IPS-11a (cell line): ENCODE data around the gene TP53.
"Not testable (repeated sequence)": the region's sequence is repeated elsewhere in the genome, so short reads cannot be mapped to it uniquely, and the experiment has no call there.

Experiments
- H3K4me3 ChIP-seq: one replicate; pipeline ENCODE4 v1.5.1; 2013; ENCODE audit warnings: low read depth, low read length, control low read depth

Gene TP53

GRCh38 chr17:7632492-7632894, 54.8 kb downstream of the TP53 start:
- H3K4me3 ChIP-seq: no peak overlapping the region

- no peak overlapping the region for H3K4me3 ChIP-seq
Observed at GRCh38 chr17:7631398-7632380, 55.6 kb downstream of the TP53 start.

GRCh38 chr17:7629939-7630571, 57.2 kb downstream of the TP53 start, which contains the start of gene SHBG:
SHBG (plus strand) TSS chr17:7630135; CDS start chr17:7630173, 38 bp downstream.
- no peak within 1 kb of the TSS for H3K4me3 ChIP-seq

GRCh38 chr17:7627250-7628121, 59.8 kb downstream of the TP53 start, which contains the start of gene SAT2:
SAT2 (minus strand) TSS chr17:7627821; CDS start chr17:7627635, 186 bp downstream.
- H3K4me3 ChIP-seq: peak within 1 kb of the TSS; percentile 67

- peak overlapping the region; percentile 67 for H3K4me3 ChIP-seq
Observed at GRCh38 chr17:7626956-7627249, 60.4 kb downstream of the TP53 start.

GRCh38 chr17:7626307-7626706, 61.0 kb downstream of the TP53 start:
- no peak overlapping the region for H3K4me3 ChIP-seq

GRCh38 chr17:7625749-7626148, 61.5 kb downstream of the TP53 start:
- not testable (repeated sequence) for H3K4me3 ChIP-seq

- H3K4me3 ChIP-seq: no peak overlapping the region
Observed at GRCh38 chr17:7623661-7624060, 63.6 kb downstream of the TP53 start.

GRCh38 chr17:7620835-7621234, 66.5 kb downstream of the TP53 start:
- no peak overlapping the region for H3K4me3 ChIP-seq

GRCh38 chr17:7618608-7619007, 68.7 kb downstream of the TP53 start:
- no peak overlapping the region for H3K4me3 ChIP-seq
